ENCODE results near the gene MED12L.

Gene MED12L

GRCh38 chr3:151306168-151306810, 220.8 kb downstream of the MED12L start:
- no peak for DNase-seq

- DNase-seq, result no peak
Observed at GRCh38 chr3:151307131-151307530, 221.7 kb downstream of the MED12L start.

- DNase-seq, result no peak
Observed at GRCh38 chr3:151307583-151308488, 222.4 kb downstream of the MED12L start.

GRCh38 chr3:151309566-151309965, 224.1 kb downstream of the MED12L start:
- DNase-seq, result no peak

GRCh38 chr3:151312972-151313371, 227.5 kb downstream of the MED12L start:
- DNase-seq, result no peak

GRCh38 chr3:151314137-151314536, 228.7 kb downstream of the MED12L start:
- no peak for DNase-seq

- DNase-seq, result no peak
Observed at GRCh38 chr3:151314593-151314992, 229.1 kb downstream of the MED12L start.

GRCh38 chr3:151315136-151315535, 229.7 kb downstream of the MED12L start:
- no peak for DNase-seq

- no peak for DNase-seq
Observed at GRCh38 chr3:151315846-151316245, 230.4 kb downstream of the MED12L start.

- no peak for DNase-seq
Observed at GRCh38 chr3:151316267-151316991, 231.0 kb downstream of the MED12L start, which contains the start of gene GPR87. Gene GPR87, minus strand, starts transcription at chr3:151316820. Its CDS starts 16,720 bp downstream, at chr3:151300100.

GRCh38 chr3:151318313-151318712, 232.8 kb downstream of the MED12L start:
- no peak for DNase-seq

GRCh38 chr3:151318991-151319390, 233.5 kb downstream of the MED12L start:
- DNase-seq, result no peak

GRCh38 chr3:151319628-151320027, 234.2 kb downstream of the MED12L start:
- DNase-seq, result no peak

- no peak for DNase-seq
Observed at GRCh38 chr3:151320131-151320530, 234.7 kb downstream of the MED12L start.

- DNase-seq, result no peak
Observed at GRCh38 chr3:151321526-151321925, 236.1 kb downstream of the MED12L start.

- no peak for DNase-seq
Observed at GRCh38 chr3:151322511-151322910, 237.0 kb downstream of the MED12L start.

- DNase-seq, result no peak
Observed at GRCh38 chr3:151327571-151328198, 242.2 kb downstream of the MED12L start.

GRCh38 chr3:151328298-151328995, 243.0 kb downstream of the MED12L start:
- DNase-seq, result peak; percentile 7

- DNase-seq, result no peak
Observed at GRCh38 chr3:151329363-151329762, 243.9 kb downstream of the MED12L start, which contains the start of gene P2RY13. Gene P2RY13, minus strand, starts transcription at chr3:151329549. Its CDS starts 21 bp downstream, at chr3:151329528.

GRCh38 chr3:151330379-151330778, 244.9 kb downstream of the MED12L start:
- DNase-seq, result no peak

- DNase-seq, result no peak
Observed at GRCh38 chr3:151330899-151331298, 245.4 kb downstream of the MED12L start.

- DNase-seq, result no peak
Observed at GRCh38 chr3:151331696-151332095, 246.2 kb downstream of the MED12L start.
